ENCODE results near the gene PTPRA. TPM values are rescaled to one million over a fixed set of nuclear protein-coding genes. Genes with fewer than 3 reads are reported as not detected.

Gene PTPRA
- total and polyA plus RNA-seq, 8 donors: 6.8 to 29.1 (median 18.2) TPM

- peak in 1 of 6 donors; percentile 68 for DNase-seq
- 7 to 12% methylated on average over 35 to 71 of the region's 71 CpGs for WGBS, 2 donors
- TF ChIP-seq, protein P1, sequence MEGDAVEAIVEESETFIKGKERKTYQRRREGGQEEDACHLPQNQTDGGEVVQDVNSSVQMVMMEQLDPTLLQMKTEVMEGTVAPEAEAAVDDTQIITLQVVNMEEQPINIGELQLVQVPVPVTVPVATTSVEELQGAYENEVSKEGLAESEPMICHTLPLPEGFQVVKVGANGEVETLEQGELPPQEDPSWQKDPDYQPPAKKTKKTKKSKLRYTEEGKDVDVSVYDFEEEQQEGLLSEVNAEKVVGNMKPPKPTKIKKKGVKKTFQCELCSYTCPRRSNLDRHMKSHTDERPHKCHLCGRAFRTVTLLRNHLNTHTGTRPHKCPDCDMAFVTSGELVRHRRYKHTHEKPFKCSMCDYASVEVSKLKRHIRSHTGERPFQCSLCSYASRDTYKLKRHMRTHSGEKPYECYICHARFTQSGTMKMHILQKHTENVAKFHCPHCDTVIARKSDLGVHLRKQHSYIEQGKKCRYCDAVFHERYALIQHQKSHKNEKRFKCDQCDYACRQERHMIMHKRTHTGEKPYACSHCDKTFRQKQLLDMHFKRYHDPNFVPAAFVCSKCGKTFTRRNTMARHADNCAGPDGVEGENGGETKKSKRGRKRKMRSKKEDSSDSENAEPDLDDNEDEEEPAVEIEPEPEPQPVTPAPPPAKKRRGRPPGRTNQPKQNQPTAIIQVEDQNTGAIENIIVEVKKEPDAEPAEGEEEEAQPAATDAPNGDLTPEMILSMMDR (IDR thresholded peaks at IDR 0.05): no peak
- intact Hi-C loops (cut with DNase I): no loop called here
- no peaks in the 10 kb centered on the region for H3K27me3 ChIP-seq
- H3K4me3 ChIP-seq: peak overlapping the region in 2 of 4 donors; percentile 26 to 40
- FAIRE-seq: no peak
- no peaks in the 10 kb centered on the region for H3K4me1 ChIP-seq
- no peaks in the 10 kb centered on the region for H3K9me3 ChIP-seq
- no peak overlapping the region for H3K27ac ChIP-seq
- peak in 3 of 4 donors; percentile 25 to 66 (median 52) for ATAC-seq
- H3K36me3 ChIP-seq: no peaks in the 10 kb centered on the region
Measured at GRCh38 chr20:3082306-3082951, 209.1 kb downstream of the PTPRA start.

DNA sequence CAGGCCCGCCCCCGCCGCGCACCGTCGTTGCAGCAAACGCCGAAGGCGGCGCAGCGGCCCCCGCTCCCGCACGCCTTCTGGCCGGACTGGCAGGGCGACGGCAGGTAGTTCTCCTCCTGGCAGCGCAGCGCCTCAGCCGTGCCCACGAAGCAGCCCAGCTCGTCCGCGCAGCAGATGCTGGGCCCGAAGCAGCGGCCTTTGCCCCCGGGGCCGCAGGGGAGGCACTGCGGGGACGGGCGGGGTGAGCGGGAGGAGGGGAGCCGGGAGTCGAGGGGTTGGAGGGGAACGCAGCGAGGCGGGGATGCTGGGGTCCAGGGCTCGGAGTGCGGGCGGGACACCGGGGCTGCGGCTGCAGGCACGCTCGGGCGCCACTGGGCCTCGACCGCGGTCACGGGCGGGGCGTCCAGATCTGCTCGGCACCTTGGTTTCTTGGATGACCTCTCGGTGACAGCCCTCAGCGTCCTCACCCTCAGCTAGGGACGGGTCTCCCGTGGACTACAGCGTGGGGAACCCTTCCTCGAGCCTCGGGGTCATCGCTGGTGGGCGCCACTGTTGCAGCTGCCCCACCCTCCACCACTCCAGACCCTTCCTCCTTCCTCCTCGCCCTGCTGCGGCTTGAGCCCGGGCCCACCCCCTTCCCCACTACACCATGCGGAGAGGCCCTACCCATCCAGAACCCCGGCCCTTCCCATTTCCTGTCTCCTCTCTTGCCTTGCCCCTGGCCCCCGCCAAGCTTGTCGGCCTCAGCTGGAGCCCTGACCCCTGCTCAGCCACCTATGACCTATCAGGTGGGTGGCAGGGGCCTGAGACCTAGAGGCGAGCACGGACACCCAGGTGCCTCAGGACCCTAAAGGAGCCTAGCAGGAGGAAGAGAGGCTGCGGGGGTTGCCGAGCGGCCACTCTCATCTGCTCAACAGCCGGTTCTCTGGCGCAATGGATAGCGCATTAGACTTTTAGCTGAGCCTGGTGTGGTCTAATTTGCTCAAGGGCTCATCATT lies 210.0 kb downstream of the PTPRA start:
- Histone ChIP-seq H3K36me3 (no peaks in the 10 kb centered on the region), H3K4me1 (no peaks in the 10 kb centered on the region), H3K27ac (no peak overlapping the region), H3K9me3 (no peaks in the 10 kb centered on the region), H3K4me3 (peak overlapping the region in 2 of 4 donors; percentile 26 to 40), H3K27me3 (no peaks in the 10 kb centered on the region)
- intact Hi-C loops (cut with DNase I): no loop called here
- TF ChIP-seq, protein P1 (IDR thresholded peaks at IDR 0.05): no peak
- ATAC-seq (peak in 2 of 4 donors; percentile 51 to 59), FAIRE-seq (no peak), DNase-seq (no peak)
- WGBS, 2 donors: 21 to 37% methylated on average over 39 to 76 of the region's 76 CpGs

DNA sequence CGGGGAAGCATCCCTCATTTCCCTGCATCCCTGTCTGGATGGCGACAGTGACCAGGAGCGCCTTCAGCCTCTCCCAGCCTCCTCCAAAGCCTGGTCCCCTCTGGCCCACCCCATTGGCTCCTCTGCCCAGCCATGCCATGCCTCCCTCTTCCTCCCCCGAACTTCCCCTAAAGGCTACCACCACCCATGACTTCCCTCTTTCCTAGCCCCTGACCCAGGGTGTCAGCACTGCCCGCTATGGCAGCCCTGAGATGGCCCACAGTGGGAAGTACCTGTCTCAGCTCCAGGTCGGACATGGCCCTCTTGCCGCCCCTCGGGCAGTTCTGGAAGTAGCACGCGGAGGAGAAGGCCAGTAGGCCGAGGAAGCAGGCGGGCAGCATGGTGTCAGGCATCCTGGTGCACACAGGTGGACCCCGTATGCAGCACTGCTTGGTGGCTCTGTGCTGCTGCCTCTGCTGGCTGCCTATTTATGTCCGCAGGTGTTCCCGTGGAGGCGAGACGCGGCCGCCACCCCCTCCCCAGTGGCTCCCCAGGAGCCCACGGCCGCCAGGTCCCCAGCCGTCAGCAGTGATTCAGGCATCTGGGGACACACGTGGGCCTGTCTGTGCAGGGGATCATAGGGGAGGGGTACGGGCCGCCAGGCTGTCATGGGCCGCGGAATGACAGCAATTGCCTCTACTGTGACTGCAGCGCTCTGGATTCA lies 211.2 kb downstream of the PTPRA start, which contains the start of gene AVP:
AVP (minus strand) TSS at position 442 of the 703 bp plus-strand sequence; CDS start at position 392, 50 bp downstream.
- no peak within 1 kb of the TSS for H3K4me3 ChIP-seq
- DNase-seq: no peak
- 83 to 86% methylated on average over 28 of the region's 28 CpGs for WGBS, 2 donors
- no peaks in the 10 kb centered on the region for H3K27me3 ChIP-seq
- no peak within 1 kb of the TSS for H3K27ac ChIP-seq
- TF ChIP-seq, protein P1 (IDR thresholded peaks at IDR 0.05): no peak
- H3K9me3 ChIP-seq: no peaks in the 10 kb centered on the region
- no peaks in the 10 kb centered on the region for H3K36me3 ChIP-seq
- intact Hi-C loops (cut with DNase I): no loop called here
- peak in 1 of 4 donors; percentile 38 for ATAC-seq
- FAIRE-seq: no peak
- no peaks in the 10 kb centered on the region for H3K4me1 ChIP-seq

GRCh38 chr20:3084986-3085360 lies 211.7 kb downstream of the PTPRA start:
- H3K36me3 ChIP-seq: no peaks in the 10 kb centered on the region
- H3K27me3 ChIP-seq: no peaks in the 10 kb centered on the region
- H3K4me3 ChIP-seq: no peak overlapping the region
- intact Hi-C loops (cut with DNase I): no loop called here
- TF ChIP-seq, protein P1 (IDR thresholded peaks at IDR 0.05): no peak
- FAIRE-seq (no peak), DNase-seq (no peak), ATAC-seq (no peak)
- H3K9me3 ChIP-seq: no peaks in the 10 kb centered on the region
- no peaks in the 10 kb centered on the region for H3K4me1 ChIP-seq
- WGBS, 2 donors: 84 to 87% methylated on average over 7 of the region's 7 CpGs
- no peak overlapping the region for H3K27ac ChIP-seq

Measured in pancreas (tissue), 10 donors.